ENCODE measurements around the gene C20orf202. TPM values are rescaled to one million over a fixed set of nuclear protein-coding genes. Genes with fewer than 3 reads are reported as not detected.

Gene C20orf202
- total RNA-seq, 1 experiment from 2014 or later = not detected

DNA sequence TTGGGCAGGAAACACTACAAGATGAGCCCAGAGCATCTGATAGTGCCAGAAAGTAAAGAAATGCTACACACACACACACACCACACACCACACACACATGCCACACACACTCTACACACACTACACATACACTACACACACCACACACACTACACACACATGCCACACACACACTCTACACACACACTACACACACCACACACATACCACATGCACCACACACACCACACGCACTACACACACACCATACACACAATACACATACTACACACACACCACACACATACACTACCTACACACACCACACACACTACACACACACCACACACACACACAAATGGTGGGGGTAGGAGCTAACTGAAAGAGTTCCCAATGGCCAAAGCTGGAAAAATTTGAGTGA is 14.9 kb upstream of the C20orf202 start:
- BruUV-seq (replicated peaks) = no TSS peak
- Histone ChIP-seq H3K36me3 (ENCODE audit: control insufficient read depth in 1 of 2, insufficient read depth in 2 of 2, low read length in 2 of 2) (no peaks in the 10 kb centered on the region), H3K4me3 (replicated peaks in 1 of 2; ENCODE audit: low read depth in 1 of 2, low read length in 2 of 2) (no peak overlapping the region), H3K27me3 (ENCODE audit: insufficient read depth, low read length) (peaks cover 7% of the 10 kb centered on the region; the same call in 1 of the 2 replicates), H3K79me2 (ENCODE audit: insufficient read depth, low read length) (no peaks in the 10 kb centered on the region), H3K9me2 (ENCODE audit: insufficient read depth) (no peaks in the 10 kb centered on the region), H3K27ac (ENCODE audit: low read depth, low read length) (no peak overlapping the region), H4K20me1 (ENCODE audit: insufficient read depth) (no peaks in the 10 kb centered on the region), H3K9me3 (ENCODE audit: control insufficient read depth in 1 of 2, insufficient read depth in 1 of 2, low read depth in 1 of 2, low read length in 2 of 2) (no peaks in the 10 kb centered on the region), H3K4me2 (ENCODE audit: low read length) (no peak overlapping the region), H2AFZ (ENCODE audit: low read depth, low read length, poor library complexity, severe bottlenecking) (no peak overlapping the region), H3K4me1 (ENCODE audit: control insufficient read depth in 1 of 2, insufficient read depth in 2 of 2, low read length in 2 of 2) (peaks cover 14 to 32% of the 10 kb centered on the region in 2 experiments; a peak in 3 of 4 replicates), H3K9ac (ENCODE audit: low read length) (no peak overlapping the region)
- TF ChIP-seq RAD21 (IDR thresholded peaks at IDR 0.05; ENCODE audit: low read depth) = no peak
- no peak for TF ChIP-seq EZH2phosphoT487 (IDR thresholded peaks at IDR 0.05; ENCODE audit: borderline replicate concordance)
- no peak for TF ChIP-seq TCF7L2 (IDR thresholded peaks at IDR 0.05; ENCODE audit: borderline replicate concordance, extremely low read depth, insufficient read depth, insufficient read length)
- no peak for TF ChIP-seq EGR1 (IDR thresholded peaks at IDR 0.05; ENCODE audit: low read depth)
- TF ChIP-seq POLR2A (IDR thresholded peaks at IDR 0.05; ENCODE audit: borderline replicate concordance, extremely low read depth, insufficient read depth, insufficient read length) = no peak
- TF ChIP-seq FOSL1 (IDR thresholded peaks at IDR 0.05; ENCODE audit: low read depth) = no peak
- no peak for TF ChIP-seq ZFX (IDR thresholded peaks at IDR 0.05)
- TF ChIP-seq CEBPB (IDR thresholded peaks at IDR 0.05; ENCODE audit: low read depth) = no peak
- TF ChIP-seq ELF1 (IDR thresholded peaks at IDR 0.05; ENCODE audit: borderline replicate concordance, low read depth) = no peak
- TF ChIP-seq SRF (IDR thresholded peaks at IDR 0.05; ENCODE audit: low read depth) = no peak
- TF ChIP-seq, protein P1, sequence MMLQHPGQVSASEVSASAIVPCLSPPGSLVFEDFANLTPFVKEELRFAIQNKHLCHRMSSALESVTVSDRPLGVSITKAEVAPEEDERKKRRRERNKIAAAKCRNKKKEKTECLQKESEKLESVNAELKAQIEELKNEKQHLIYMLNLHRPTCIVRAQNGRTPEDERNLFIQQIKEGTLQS (IDR thresholded peaks at IDR 0.05) = no peak
- no peak for TF ChIP-seq POLR2AphosphoS5 (IDR thresholded peaks at IDR 0.05; ENCODE audit: low read depth, low read length)
- no peak for TF ChIP-seq JUND (IDR thresholded peaks at IDR 0.05)
- TF ChIP-seq, protein P2, sequence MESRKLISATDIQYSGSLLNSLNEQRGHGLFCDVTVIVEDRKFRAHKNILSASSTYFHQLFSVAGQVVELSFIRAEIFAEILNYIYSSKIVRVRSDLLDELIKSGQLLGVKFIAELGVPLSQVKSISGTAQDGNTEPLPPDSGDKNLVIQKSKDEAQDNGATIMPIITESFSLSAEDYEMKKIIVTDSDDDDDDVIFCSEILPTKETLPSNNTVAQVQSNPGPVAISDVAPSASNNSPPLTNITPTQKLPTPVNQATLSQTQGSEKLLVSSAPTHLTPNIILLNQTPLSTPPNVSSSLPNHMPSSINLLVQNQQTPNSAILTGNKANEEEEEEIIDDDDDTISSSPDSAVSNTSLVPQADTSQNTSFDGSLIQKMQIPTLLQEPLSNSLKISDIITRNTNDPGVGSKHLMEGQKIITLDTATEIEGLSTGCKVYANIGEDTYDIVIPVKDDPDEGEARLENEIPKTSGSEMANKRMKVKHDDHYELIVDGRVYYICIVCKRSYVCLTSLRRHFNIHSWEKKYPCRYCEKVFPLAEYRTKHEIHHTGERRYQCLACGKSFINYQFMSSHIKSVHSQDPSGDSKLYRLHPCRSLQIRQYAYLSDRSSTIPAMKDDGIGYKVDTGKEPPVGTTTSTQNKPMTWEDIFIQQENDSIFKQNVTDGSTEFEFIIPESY (IDR thresholded peaks at IDR 0.05; ENCODE audit: extremely low read depth, insufficient replicate concordance, low read length) = no peak
- TF ChIP-seq, protein P3, sequence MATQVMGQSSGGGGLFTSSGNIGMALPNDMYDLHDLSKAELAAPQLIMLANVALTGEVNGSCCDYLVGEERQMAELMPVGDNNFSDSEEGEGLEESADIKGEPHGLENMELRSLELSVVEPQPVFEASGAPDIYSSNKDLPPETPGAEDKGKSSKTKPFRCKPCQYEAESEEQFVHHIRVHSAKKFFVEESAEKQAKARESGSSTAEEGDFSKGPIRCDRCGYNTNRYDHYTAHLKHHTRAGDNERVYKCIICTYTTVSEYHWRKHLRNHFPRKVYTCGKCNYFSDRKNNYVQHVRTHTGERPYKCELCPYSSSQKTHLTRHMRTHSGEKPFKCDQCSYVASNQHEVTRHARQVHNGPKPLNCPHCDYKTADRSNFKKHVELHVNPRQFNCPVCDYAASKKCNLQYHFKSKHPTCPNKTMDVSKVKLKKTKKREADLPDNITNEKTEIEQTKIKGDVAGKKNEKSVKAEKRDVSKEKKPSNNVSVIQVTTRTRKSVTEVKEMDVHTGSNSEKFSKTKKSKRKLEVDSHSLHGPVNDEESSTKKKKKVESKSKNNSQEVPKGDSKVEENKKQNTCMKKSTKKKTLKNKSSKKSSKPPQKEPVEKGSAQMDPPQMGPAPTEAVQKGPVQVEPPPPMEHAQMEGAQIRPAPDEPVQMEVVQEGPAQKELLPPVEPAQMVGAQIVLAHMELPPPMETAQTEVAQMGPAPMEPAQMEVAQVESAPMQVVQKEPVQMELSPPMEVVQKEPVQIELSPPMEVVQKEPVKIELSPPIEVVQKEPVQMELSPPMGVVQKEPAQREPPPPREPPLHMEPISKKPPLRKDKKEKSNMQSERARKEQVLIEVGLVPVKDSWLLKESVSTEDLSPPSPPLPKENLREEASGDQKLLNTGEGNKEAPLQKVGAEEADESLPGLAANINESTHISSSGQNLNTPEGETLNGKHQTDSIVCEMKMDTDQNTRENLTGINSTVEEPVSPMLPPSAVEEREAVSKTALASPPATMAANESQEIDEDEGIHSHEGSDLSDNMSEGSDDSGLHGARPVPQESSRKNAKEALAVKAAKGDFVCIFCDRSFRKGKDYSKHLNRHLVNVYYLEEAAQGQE (IDR thresholded peaks at IDR 0.05; ENCODE audit: low read depth) = no peak
- no peak for TF ChIP-seq SIN3A (IDR thresholded peaks at IDR 0.05; ENCODE audit: low read depth)
- TF ChIP-seq EZH2 (IDR thresholded peaks at IDR 0.05) = no peak
- TF ChIP-seq, protein P4, sequence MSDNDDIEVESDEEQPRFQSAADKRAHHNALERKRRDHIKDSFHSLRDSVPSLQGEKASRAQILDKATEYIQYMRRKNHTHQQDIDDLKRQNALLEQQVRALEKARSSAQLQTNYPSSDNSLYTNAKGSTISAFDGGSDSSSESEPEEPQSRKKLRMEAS (IDR thresholded peaks at IDR 0.05) = no peak
- TF ChIP-seq SP1 (IDR thresholded peaks at IDR 0.05; ENCODE audit: low read depth) = no peak
- CTCF ChIA-PET = no interaction called here
- ATAC-seq (no peak), DNase-seq (ENCODE audit: low read depth, low spot score) (no peak)
- RAD21 ChIA-PET (ENCODE audit: low non-redundant PET in 1 of 2, low total read pairs in 2 of 2, uncharacterized antibody in 2 of 2, unreplicated experiment in 2 of 2) = no interaction called here
- intact Hi-C loops (cut with micrococcal nuclease) = loop anchor here (10.0 kb wide), 1 partner anchor 374 kb away; no protein-coding TSS in a partner anchor
- POLR2A ChIA-PET = no interaction called here

Data from HCT116 (cell line).